ENCODE data around the gene CBFA2T3. TPM values are rescaled to one million over a fixed set of nuclear protein-coding genes. Genes with fewer than 3 reads are reported as not detected.

The CBFA2T3 gene
- total RNA-seq, 1 experiment from 2014 or later = not detected

- no peak for DNase-seq (ENCODE audit: low spot score)
These were observed 515 bp downstream of the CBFA2T3 start for GRCh38 chr16:88976366-88977017.

- DNase-seq (ENCODE audit: low spot score) = no peak
These were observed 1.4 kb downstream of the CBFA2T3 start for GRCh38 chr16:88975511-88976061.

- DNase-seq (ENCODE audit: low spot score) = no peak
These were observed 2.1 kb downstream of the CBFA2T3 start for GRCh38 chr16:88974916-88975215.

GRCh38 chr16:88974080-88974915, 2.7 kb downstream of the CBFA2T3 start:
- no peak for DNase-seq (ENCODE audit: low spot score)

GRCh38 chr16:88973415-88974050, 3.5 kb downstream of the CBFA2T3 start:
- no peak for DNase-seq (ENCODE audit: low spot score)

GRCh38 chr16:88973007-88973410, 4.0 kb downstream of the CBFA2T3 start:
- no peak for DNase-seq (ENCODE audit: low spot score)

- no peak for DNase-seq (ENCODE audit: low spot score)
These were observed 4.7 kb downstream of the CBFA2T3 start for GRCh38 chr16:88972349-88972748.

- DNase-seq (ENCODE audit: low spot score) = no peak
These were observed 5.5 kb downstream of the CBFA2T3 start for GRCh38 chr16:88971371-88972097.

GRCh38 chr16:88970539-88971065, 6.4 kb downstream of the CBFA2T3 start:
- DNase-seq (ENCODE audit: low spot score) = no peak

GRCh38 chr16:88970050-88970449, 7.0 kb downstream of the CBFA2T3 start:
- no peak for DNase-seq (ENCODE audit: low spot score)

GRCh38 chr16:88969361-88969831, 7.6 kb downstream of the CBFA2T3 start:
- DNase-seq (ENCODE audit: low spot score) = no peak

GRCh38 chr16:88968589-88969280, 8.3 kb downstream of the CBFA2T3 start:
- DNase-seq (ENCODE audit: low spot score) = no peak

GRCh38 chr16:88967830-88968588, 9.0 kb downstream of the CBFA2T3 start:
- DNase-seq (ENCODE audit: low spot score) = no peak

- DNase-seq (ENCODE audit: low spot score) = no peak
These were observed 9.8 kb downstream of the CBFA2T3 start for GRCh38 chr16:88966986-88967829.

GRCh38 chr16:88965826-88966480, 11.1 kb downstream of the CBFA2T3 start:
- no peak for DNase-seq (ENCODE audit: low spot score)

- no peak for DNase-seq (ENCODE audit: low spot score)
These were observed 11.6 kb downstream of the CBFA2T3 start for GRCh38 chr16:88965411-88965810.

GRCh38 chr16:88964636-88965035, 12.4 kb downstream of the CBFA2T3 start:
- DNase-seq (ENCODE audit: low spot score) = no peak

- DNase-seq (ENCODE audit: low spot score) = no peak
These were observed 13.4 kb downstream of the CBFA2T3 start for GRCh38 chr16:88963583-88963982.
